GM23338 (cell line): ENCODE results near the gene NDUFB4. TPM values are rescaled to one million over a fixed set of nuclear protein-coding genes. Genes with fewer than 3 reads are reported as not detected.

ENCODE experiments used
- ATAC-seq: fragments of 200-7000 bp; cut with Tn5 transposase; 3 replicates; pipeline ENCODE4 v1.9.1; 2020
- DNase-seq: peaks from one replicate; pipeline ENCODE4 v3.0.0-alpha.2; 2015; ENCODE audit warnings: low spot score
- H2AFZ ChIP-seq: fragments of 200-600 bp; sonication (generic); 2 replicates; pipeline ENCODE4 v1.8.0; 2016; ENCODE audit warnings: antibody characterized with exemption, mild to moderate bottlenecking, moderate library complexity
- H3F3A ChIP-seq: fragments of 200-600 bp; sonication (generic); replicated peaks from 2 replicates; pipeline ENCODE4 v1.8.0; 2017; ENCODE audit warnings: antibody characterized with exemption, mixed run types, low read depth
- H3K27ac ChIP-seq: fragments of 200-600 bp; sonication (generic); 2 replicates; pipeline ENCODE4 v1.6.1; 2016; ENCODE audit warnings: low read depth
- H3K27me3 ChIP-seq: fragments of 200-600 bp; sonication (generic); 2 replicates; pipeline ENCODE4 v1.8.0; 2016; ENCODE audit warnings: mild to moderate bottlenecking, mixed run types, moderate library complexity; ENCODE audit not compliant: insufficient read depth
- H3K36me3 ChIP-seq: fragments of 200-600 bp; sonication (generic); 2 replicates; pipeline ENCODE4 v1.8.0; 2016; ENCODE audit warnings: mild to moderate bottlenecking; ENCODE audit not compliant: insufficient read depth
- H3K4me1 ChIP-seq: fragments of 200-600 bp; sonication (generic); 2 replicates; pipeline ENCODE4 v1.8.0; 2016; ENCODE audit warnings: mild to moderate bottlenecking, moderate library complexity; ENCODE audit not compliant: insufficient read depth
- H3K4me2 ChIP-seq: fragments of 200-600 bp; sonication (generic); 2 replicates; pipeline ENCODE4 v1.7.1; 2017; ENCODE audit warnings: mixed run types
- H3K4me3 ChIP-seq: fragments of 200-600 bp; sonication (generic); 2 replicates; pipeline ENCODE4 v1.6.1; 2016; ENCODE audit warnings: mixed run types
- H3K79me2 ChIP-seq: fragments of 200-600 bp; sonication (generic); replicated peaks from 2 replicates; pipeline ENCODE4 v1.8.0; 2017; ENCODE audit warnings: mild to moderate bottlenecking; ENCODE audit not compliant: insufficient read depth
- H3K9me2 ChIP-seq: fragments of 200-600 bp; sonication (generic); 2 replicates; pipeline ENCODE4 v1.8.0; 2017; ENCODE audit not compliant: insufficient read depth
- H4K20me1 ChIP-seq: fragments of 200-600 bp; sonication (generic); replicated peaks from 2 replicates; pipeline ENCODE4 v1.8.0; 2017; ENCODE audit warnings: mild to moderate bottlenecking; ENCODE audit not compliant: insufficient read depth
- H3K27ac Mint-ChIP-seq: 2 replicates; pipeline ENCODE4 v1.8.0; 2020; ENCODE audit warnings: inconsistent platforms, mild to moderate bottlenecking, moderate library complexity, mixed read lengths
- H3K27me3 Mint-ChIP-seq: 3 replicates; pipeline ENCODE4 v1.8.0; 2022; ENCODE audit warnings: low read depth, mild to moderate bottlenecking, moderate library complexity, mixed read lengths, inconsistent platforms; ENCODE audit not compliant: insufficient read depth, poor library complexity
- H3K36me3 Mint-ChIP-seq: 3 replicates; pipeline ENCODE4 v1.8.0; 2021; ENCODE audit warnings: low read depth, mild to moderate bottlenecking, inconsistent platforms, moderate library complexity, mixed read lengths
- H3K4me1 Mint-ChIP-seq: 3 replicates; pipeline ENCODE4 v1.8.0; 2020; ENCODE audit warnings: mild to moderate bottlenecking, inconsistent platforms, mixed read lengths
- H3K4me3 Mint-ChIP-seq: 3 replicates; pipeline ENCODE4 v1.8.0; 2021; ENCODE audit warnings: moderate library complexity, mild to moderate bottlenecking, inconsistent platforms, mixed read lengths
- H3K9me3 Mint-ChIP-seq: 3 replicates; pipeline ENCODE4 v1.8.0; 2020; ENCODE audit warnings: moderate library complexity, mild to moderate bottlenecking, inconsistent platforms, mixed read lengths
- CTCF ChIP-seq, 2 experiments: fragments of 200-600 bp in 1 of 2; sonication (generic) in 1 of 2; conservative IDR thresholded peaks; 2 replicates each; pipeline versions ENCODE4 v1.5.1 to v1.6.1; 2016 to 2017; ENCODE audit warnings: antibody characterized with exemption in 2 of 2, low read depth in 2 of 2, mild to moderate bottlenecking in 2 of 2, moderate library complexity in 1 of 2
- ETS1 ChIP-seq: IDR thresholded peaks from 2 replicates; pipeline ENCODE4 v1.6.1; 2016; ENCODE audit warnings: antibody characterized with exemption
- EZH2 ChIP-seq: fragments of 200-600 bp; sonication (generic); IDR thresholded peaks from one replicate; pipeline ENCODE4 v1.8.0; 2017; ENCODE audit warnings: antibody characterized with exemption, mild to moderate bottlenecking, low read depth; ENCODE audit not compliant: unreplicated experiment
- REST ChIP-seq: IDR thresholded peaks from one replicate; pipeline ENCODE4 v1.6.1; 2018; ENCODE audit warnings: antibody characterized with exemption; ENCODE audit not compliant: unreplicated experiment
- polyA plus RNA-seq: library from polyadenylated mRNA; unstranded; fragments of >200 nt; fragmentation: Nextera tagmentation; extraction: Ambion mirVana; gene quantifications from 2 replicates; pipeline ENCODE4 v1.2.1, GENCODE V29; 2016
- total RNA-seq: library from RNA; depleted of rRNA; stranded (reverse); fragments of >200 nt; shearing (Covaris generic); gene quantifications from 2 replicates; pipeline ENCODE4 v1.2.3, GENCODE V29; 2014; rRNA removed

The NDUFB4 gene
- total and polyA plus RNA-seq, 2 experiments from 2014 or later = 199 to 716 TPM

DNA sequence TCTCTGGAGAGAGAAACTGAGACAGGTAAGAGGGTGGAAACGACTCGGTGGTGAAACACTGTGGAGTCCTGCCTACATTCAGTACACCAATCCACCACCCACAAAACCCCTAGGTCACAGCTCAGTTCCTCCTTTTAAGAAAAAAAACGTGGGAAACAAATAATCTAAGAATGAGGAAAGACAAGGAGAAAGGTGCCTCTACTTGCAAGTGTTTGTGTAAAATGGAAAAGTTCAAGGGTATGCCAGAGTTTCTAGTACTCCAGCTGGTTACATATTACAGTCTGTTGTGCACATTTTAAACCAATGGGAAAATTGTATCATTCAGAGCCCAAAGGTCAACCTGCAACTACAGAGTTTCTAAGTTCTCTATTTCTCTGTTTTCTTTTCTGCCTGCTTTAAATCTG is 53.7 kb downstream of the NDUFB4 start:
- TF ChIP-seq ETS1 = no peak
- no peak for TF ChIP-seq CTCF (conservative IDR thresholded peaks at IDR 0.05; ENCODE audit: low read depth in 2 of 2)
- DNase-seq = no peak
- Histone ChIP-seq H3K79me2 (no peaks in the 10 kb centered on the region), H3K4me1 (no peaks in the 10 kb centered on the region), H3K4me3 (no peak overlapping the region), H3K27ac (no peak overlapping the region), H3K27me3 (no peaks in the 10 kb centered on the region), H2AFZ (0 out of 2 replicates have a peak overlapping the region, but pooled peaks have one; percentile 43), H3K9me2 (peaks cover 2% of the 10 kb centered on the region; the same call in 1 of the 2 replicates), H4K20me1 (no peaks in the 10 kb centered on the region), H3K36me3 (no peaks in the 10 kb centered on the region), H3F3A (no peaks in the 10 kb centered on the region), H3K4me2 (no peak overlapping the region)
- Mint-ChIP-seq H3K4me3 (no peak overlapping the region), H3K27me3 (peaks cover 4% of the 10 kb centered on the region), H3K4me1 (peaks cover 7% of the 10 kb centered on the region; the same call in 2 of the 3 replicates), H3K9me3 (no peaks in the 10 kb centered on the region; the same call in 2 of the 3 replicates), H3K27ac (no peak overlapping the region), H3K36me3 (no peaks in the 10 kb centered on the region)
- ATAC-seq = no peak

- Histone ChIP-seq H3K27ac (no peak overlapping the region), H4K20me1 (no peaks in the 10 kb centered on the region), H3K4me2 (no peak overlapping the region), H3F3A (no peaks in the 10 kb centered on the region), H3K27me3 (no peaks in the 10 kb centered on the region), H3K9me2 (peaks cover 6% of the 10 kb centered on the region), H2AFZ (0 out of 2 replicates have a peak overlapping the region, but pooled peaks have one; percentile 43), H3K79me2 (no peaks in the 10 kb centered on the region), H3K36me3 (no peaks in the 10 kb centered on the region), H3K4me1 (no peaks in the 10 kb centered on the region), H3K4me3 (no peak overlapping the region)
- TF ChIP-seq REST = no peak
- no peak for TF ChIP-seq EZH2
- Mint-ChIP-seq H3K27me3 (peaks cover 4% of the 10 kb centered on the region), H3K9me3 (no peaks in the 10 kb centered on the region; the same call in 2 of the 3 replicates), H3K27ac (no peak overlapping the region), H3K36me3 (no peaks in the 10 kb centered on the region), H3K4me1 (peaks cover 7% of the 10 kb centered on the region; the same call in 2 of the 3 replicates), H3K4me3 (no peak overlapping the region)
- ATAC-seq (no peak), DNase-seq (no peak)
Observed at GRCh38 chr3:120650311-120650710, 54.2 kb downstream of the NDUFB4 start.

Other genes with a start within 250 kb of the NDUFB4 start
- 23.8 and 25.6 TPM in 2 replicates for gene LRRC58, start 247.0 kb upstream of the NDUFB4 start, total RNA-seq
- 5.8 and 7.0 TPM in 2 replicates for gene LRRC58, start 247.0 kb upstream of the NDUFB4 start, polyA plus RNA-seq
- gene FSTL1, start 145.3 kb upstream of the NDUFB4 start, total RNA-seq = 258 and 272 TPM in 2 replicates
- 49.1 and 50.8 TPM in 2 replicates for gene FSTL1, start 145.3 kb upstream of the NDUFB4 start, polyA plus RNA-seq
- gene HGD, start 85.9 kb downstream of the NDUFB4 start, total RNA-seq = not detected in 2 replicates
- not detected in 2 replicates for gene HGD, start 85.9 kb downstream of the NDUFB4 start, polyA plus RNA-seq
- 9.8 and 13.1 TPM in 2 replicates for gene RABL3, start 146.2 kb downstream of the NDUFB4 start, total RNA-seq
- 7.8 and 8.5 TPM in 2 replicates for gene RABL3, start 146.2 kb downstream of the NDUFB4 start, polyA plus RNA-seq
- 40.9 and 69.0 TPM in 2 replicates for gene GTF2E1, start 146.4 kb downstream of the NDUFB4 start, total RNA-seq
- 24.3 and 24.7 TPM in 2 replicates for gene GTF2E1, start 146.4 kb downstream of the NDUFB4 start, polyA plus RNA-seq